Activated gamma-delta T cell (primary cell): ENCODE results near the gene NELFB.
"Not testable (repeated sequence)": the region's sequence is repeated elsewhere in the genome, so short reads cannot be mapped to it uniquely, and the experiment has no call there.

Source experiments
- DNase-seq: peaks from one replicate; lab custom pipeline; 2025; lab: John Stamatoyannopoulos, UW

NELFB gene

DNA sequence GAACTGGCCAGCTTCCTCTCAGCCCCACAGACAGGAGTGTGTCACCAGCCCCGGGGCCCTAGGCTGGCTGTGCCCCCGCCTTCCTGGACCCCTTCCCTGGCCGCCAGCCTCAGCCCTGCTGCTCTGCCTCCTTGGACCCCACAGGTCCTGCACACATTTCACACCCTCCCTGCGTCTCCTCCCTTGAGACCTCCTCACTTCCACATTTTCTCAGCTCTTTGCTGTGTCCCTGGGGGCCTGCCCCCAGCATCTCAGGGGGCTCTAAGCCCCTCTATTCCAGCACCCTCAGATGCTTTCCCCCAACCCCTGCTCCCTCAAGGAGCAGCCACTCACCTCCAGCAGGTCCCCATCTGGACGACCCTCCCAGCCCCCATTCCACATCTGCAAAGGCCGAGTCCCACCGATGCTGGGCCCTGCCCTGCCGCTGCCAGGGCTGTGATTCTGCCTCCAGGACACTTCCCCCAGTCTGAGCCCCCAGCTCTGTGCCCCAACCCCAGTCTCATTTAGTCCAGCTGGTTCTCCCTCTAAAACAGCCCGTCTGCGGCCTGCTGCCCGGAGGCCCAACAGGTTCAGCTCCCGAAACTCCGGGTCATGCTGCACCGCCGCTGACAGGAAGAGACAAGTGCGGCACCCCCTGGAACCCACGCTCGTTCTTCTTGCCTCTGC, 20.2 kb upstream of the NELFB start:
- no peak for DNase-seq

- no peak for DNase-seq
Measured at GRCh38 chr9:137235424-137236237, 19.5 kb upstream of the NELFB start.

DNA sequence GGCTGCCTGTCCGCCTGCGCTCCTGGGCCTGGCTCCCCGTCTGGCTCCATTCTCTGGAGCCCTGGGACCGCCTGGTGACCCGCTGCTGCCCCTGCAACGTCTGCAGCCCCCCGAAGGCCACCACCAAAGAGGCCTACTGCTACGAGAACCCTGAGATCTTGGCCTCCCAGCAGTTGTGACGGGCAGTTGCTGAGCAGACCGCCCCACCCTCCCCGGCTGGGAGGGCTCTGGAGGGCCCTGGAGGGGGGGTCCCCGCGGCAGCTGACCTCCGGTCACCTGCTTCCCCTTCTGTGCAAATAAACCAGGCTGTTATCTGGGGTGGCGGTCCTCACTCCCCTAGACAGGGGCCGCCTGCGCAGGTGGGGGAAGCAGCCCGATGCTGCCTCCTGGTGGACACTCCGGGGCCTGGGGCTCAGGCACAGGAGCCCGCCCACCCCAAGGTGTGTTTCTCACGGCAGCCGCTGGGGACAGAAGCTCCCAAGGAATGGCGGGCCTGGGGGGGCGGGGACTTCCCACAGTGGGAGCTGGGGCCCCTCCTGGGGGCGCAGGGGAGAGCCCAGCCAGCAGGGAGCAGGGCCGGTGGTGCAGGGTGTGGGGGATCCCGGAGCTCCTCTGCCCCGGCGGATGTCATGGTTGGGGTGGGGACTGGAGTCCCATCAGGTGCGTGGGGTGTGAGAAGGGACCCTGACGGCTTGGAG, 18.7 kb upstream of the NELFB start:
- DNase-seq = peak; percentile 66

DNA sequence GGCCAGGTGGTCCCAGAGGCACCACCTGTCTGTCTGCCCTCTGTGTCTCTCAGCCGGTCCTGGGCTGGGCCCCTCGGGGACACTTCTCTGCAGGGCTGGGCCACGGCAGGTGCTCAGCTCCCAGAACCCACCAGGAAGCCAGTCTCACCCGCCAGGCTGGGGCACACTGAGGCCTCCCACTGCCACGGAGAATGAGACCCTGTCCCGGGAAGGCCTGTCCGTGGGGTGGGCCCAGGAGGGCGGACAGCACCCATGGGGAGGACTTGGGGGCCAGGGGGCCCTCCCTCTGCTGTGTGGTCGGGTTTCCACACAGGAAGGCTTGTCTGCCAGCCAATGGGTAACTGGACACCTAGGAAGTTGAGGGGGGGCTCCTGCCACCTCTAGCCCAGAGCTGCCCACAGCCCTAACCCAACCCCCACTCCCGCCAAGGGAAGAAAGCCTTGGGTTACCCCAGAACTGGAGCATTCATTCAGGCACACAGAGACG, 18.1 kb upstream of the NELFB start:
- no peak for DNase-seq

DNA sequence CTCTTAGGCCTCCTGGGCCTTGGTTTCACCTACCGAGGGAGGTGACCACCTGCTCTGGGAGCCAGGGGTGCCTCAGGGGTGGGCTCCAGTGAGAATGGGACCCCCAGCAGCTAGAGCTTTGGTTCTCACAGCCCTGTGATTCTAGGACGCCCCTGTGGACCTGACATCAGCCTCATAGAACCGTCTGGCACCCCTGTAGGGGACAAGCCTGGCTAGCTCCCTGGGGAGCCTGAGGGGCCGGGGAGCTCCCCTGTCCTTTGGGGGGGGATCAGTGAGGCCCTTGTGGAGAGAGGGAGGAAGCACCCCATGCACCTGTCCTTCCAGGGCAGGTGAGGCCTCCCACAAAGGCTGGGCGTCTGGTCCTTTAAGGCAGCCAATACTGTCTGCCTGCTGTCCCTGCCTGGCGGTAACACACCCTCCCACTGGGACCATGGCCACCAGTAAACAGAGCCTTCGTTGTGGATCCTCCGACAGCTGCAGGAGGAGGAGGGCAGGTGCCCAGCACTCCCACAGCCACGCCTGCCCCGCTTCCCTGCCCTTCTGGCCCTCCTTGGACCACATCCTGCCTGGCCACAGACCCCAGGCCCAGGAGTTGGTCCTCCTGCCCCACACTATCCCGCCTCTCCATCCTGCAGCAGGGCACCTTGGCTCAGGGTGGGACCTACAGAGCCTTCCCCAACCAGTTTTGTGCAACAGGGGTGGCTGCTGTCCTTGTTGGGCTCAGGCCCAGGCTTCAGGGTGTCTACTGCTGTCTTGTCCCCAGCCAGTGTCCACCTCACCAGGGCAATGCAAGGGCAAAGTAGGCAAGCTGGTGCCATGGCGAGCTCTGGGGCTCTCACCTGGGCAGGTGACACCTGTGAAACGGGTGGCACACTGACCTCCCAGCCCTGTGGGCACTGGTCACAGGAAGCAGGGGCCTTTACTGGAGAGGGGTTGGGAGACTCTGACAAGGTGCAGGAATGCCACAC, 17.1 kb upstream of the NELFB start:
- DNase-seq = no peak

GRCh38 chr9:137239541-137240200, 15.5 kb upstream of the NELFB start:
- DNase-seq = not testable (repeated sequence)

GRCh38 chr9:137240318-137240840, 14.7 kb upstream of the NELFB start:
- peak; percentile 76 for DNase-seq

DNA sequence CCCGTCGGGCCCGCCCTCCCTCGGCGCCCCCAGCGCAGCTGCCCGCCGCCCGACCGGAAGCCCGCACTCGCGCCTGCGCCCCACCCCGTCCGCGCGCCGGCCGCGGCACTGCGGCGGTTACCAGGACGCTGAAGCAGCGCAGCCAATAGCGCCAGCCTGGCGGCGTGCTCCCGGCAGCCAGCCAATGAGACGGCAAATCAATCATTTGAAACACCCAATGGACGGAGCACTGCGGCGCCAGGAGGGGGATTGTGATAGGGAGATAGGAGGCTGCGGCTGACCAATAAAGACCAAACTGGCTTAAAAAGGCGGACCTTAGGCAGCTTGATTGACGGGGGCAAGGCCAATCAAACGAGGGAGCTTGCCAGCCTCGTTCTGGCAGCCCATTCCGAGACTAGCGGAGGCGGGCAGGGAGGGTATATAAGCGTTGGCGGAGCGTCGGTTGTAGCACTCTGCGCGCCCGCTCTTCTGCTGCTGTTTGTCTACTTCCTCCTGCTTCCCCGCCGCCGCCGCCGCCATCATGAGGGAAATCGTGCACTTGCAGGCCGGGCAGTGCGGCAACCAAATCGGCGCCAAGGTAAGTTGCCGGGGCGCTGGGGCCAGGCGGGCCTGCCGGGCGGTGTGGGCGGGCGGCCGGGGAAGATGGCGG, 14.2 kb upstream of the NELFB start, which contains the start of gene TUBB4B:
TUBB4B (plus strand) TSS at position 447 of the 649 bp plus-strand sequence; CDS start at position 521, 74 bp downstream.
- DNase-seq = peak; percentile 93

GRCh38 chr9:137241490-137242268, 13.4 kb upstream of the NELFB start:
- peak; percentile 66 for DNase-seq

DNA sequence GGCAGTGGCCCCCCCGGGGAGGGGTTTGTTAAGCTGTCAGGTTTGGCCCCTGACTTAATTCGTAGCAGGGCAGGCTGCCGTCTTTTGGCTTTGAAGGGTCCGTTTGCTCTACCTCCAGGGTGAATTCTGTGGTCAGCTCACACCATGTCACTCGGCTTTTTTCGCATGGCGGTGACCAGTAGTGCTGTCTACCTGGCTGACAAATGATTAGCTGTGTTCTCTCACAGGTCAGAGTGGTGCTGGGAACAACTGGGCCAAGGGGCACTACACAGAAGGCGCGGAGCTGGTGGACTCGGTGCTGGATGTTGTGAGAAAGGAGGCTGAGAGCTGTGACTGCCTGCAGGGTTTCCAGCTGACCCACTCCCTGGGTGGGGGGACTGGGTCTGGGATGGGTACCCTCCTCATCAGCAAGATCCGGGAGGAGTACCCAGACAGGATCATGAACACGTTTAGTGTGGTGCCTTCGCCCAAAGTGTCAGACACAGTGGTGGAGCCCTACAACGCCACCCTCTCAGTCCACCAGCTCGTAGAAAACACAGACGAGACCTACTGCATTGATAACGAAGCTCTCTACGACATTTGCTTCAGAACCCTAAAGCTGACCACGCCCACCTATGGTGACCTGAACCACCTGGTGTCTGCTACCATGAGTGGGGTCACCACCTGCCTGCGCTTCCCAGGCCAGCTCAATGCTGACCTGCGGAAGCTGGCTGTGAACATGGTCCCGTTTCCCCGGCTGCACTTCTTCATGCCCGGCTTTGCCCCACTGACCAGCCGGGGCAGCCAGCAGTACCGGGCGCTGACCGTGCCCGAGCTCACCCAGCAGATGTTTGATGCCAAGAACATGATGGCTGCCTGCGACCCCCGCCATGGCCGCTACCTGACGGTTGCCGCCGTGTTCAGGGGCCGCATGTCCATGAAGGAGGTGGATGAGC, 12.6 kb upstream of the NELFB start:
- no peak for DNase-seq

GRCh38 chr9:137243266-137243625, 11.9 kb upstream of the NELFB start:
- DNase-seq = not testable (repeated sequence)

- DNase-seq = no peak
Measured at GRCh38 chr9:137243626-137244485, 11.3 kb upstream of the NELFB start.

- DNase-seq = no peak
Measured at GRCh38 chr9:137244486-137245449, 10.4 kb upstream of the NELFB start.

- no peak for DNase-seq
Measured at GRCh38 chr9:137245450-137246421, 9.4 kb upstream of the NELFB start.
